Ishikawa (cell line): ENCODE data around the gene ASB7.
A peak's percentile ranks its signal among the peaks of the same experiment; 100 is the strongest.

Experiments
- CEBPB ChIP-seq: IDR thresholded peaks from 2 replicates; pipeline ENCODE4 v1.6.1; 2012
- CREB1 ChIP-seq: IDR thresholded peaks from 2 replicates; pipeline ENCODE4 v1.6.1; 2012; ENCODE audit warnings: low read depth
- EGR1 ChIP-seq: IDR thresholded peaks from 2 replicates; pipeline ENCODE4 v1.6.1; 2012
- EP300 ChIP-seq: IDR thresholded peaks from 2 replicates; pipeline ENCODE4 v1.6.1; 2012; ENCODE audit warnings: borderline replicate concordance
- FOXM1 ChIP-seq: IDR thresholded peaks from 2 replicates; pipeline ENCODE4 v1.6.1; 2012; ENCODE audit warnings: low read depth, borderline replicate concordance
- NFIC ChIP-seq: IDR thresholded peaks from 2 replicates; pipeline ENCODE4 v1.6.1; 2012
- RAD21 ChIP-seq: IDR thresholded peaks from 2 replicates; pipeline ENCODE4 v1.6.1; 2012; ENCODE audit warnings: low read depth
- TAF1 ChIP-seq: IDR thresholded peaks from 2 replicates; pipeline ENCODE4 v1.6.1; 2012; ENCODE audit warnings: low read depth, mild to moderate bottlenecking
- TCF12 ChIP-seq: IDR thresholded peaks from 2 replicates; pipeline ENCODE4 v1.6.1; 2012; ENCODE audit warnings: low read depth
- TEAD4 ChIP-seq: IDR thresholded peaks from 2 replicates; pipeline ENCODE4 v1.6.1; 2012
- YY1 ChIP-seq: IDR thresholded peaks from 2 replicates; pipeline ENCODE4 v1.6.1; 2012; ENCODE audit warnings: low read depth
- ZBTB7A ChIP-seq: IDR thresholded peaks from 2 replicates; pipeline ENCODE4 v1.6.1; 2012; ENCODE audit warnings: low read depth
- TF ChIP-seq, protein P1 (sequence below): IDR thresholded peaks from 2 replicates; pipeline ENCODE4 v1.6.1; 2012
- TF ChIP-seq, protein P2 (sequence below): IDR thresholded peaks from 2 replicates; pipeline ENCODE4 v1.6.1; 2012
- TF ChIP-seq, protein P3 (sequence below): IDR thresholded peaks from 2 replicates; pipeline ENCODE4 v1.6.1; 2012; ENCODE audit warnings: low read depth, mild to moderate bottlenecking

Gene ASB7

DNA sequence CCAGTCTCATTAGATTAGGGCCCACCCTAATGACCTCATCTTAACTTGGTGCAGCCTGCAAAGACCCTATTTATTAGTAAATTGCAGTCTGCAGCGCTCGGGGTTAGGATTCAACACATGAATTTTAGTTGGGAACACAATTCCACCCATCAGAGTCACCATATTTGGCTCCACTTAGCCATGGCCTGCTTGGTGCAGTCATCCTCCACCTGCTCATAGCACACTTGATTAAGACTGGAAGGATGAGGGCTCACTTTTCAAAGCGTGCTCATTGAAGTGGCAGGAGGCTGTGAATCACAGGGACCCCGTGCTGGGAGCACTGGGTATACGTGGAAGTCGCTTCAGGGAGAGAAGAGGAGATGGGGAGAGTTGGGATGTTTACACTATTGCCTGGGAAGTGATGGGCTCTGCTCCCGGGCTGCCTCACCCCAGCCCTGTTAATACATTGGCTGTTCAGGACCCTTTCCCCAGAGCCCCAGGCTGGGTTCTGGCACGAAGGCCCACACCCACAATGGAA is 68.2 kb downstream of the ASB7 start:
- no peak for TF ChIP-seq CEBPB
- no peak for TF ChIP-seq EGR1
- no peak for TF ChIP-seq YY1
- no peak for TF ChIP-seq RAD21
- no peak for TF ChIP-seq TCF12
- no peak for TF ChIP-seq TEAD4
- no peak for TF ChIP-seq FOXM1
- no peak for TF ChIP-seq EP300
- TF ChIP-seq CREB1, result no peak
- TF ChIP-seq, protein P1, sequence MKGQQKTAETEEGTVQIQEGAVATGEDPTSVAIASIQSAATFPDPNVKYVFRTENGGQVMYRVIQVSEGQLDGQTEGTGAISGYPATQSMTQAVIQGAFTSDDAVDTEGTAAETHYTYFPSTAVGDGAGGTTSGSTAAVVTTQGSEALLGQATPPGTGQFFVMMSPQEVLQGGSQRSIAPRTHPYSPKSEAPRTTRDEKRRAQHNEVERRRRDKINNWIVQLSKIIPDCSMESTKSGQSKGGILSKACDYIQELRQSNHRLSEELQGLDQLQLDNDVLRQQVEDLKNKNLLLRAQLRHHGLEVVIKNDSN, result no peak

DNA sequence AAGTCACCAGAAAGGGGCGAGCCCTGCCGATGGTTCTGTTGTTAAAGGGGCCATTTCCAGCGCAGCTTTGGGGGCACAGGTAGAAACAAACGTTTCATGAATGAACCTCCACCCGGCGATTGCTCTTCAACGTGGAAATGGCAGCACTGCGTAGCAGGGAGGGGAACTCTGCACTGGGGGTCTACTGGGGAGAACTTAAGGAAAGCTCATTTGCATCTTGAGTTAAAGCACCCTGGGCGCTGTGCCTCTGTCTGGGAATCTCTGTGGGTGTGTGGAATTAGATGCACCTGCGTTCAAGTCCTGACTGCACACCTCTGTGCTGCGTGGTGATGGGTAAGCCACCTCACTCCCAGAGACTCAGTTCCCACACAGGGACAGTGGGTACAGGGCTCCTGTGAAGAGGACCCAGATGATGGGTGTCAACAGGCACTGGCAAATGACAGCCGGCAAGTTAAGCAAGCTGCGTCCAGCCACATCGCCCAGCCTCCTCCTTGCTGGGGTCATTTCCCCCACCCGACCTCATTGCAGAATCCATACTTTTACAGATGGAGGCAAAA is 68.8 kb downstream of the ASB7 start:
- TF ChIP-seq ZBTB7A (no peak), EP300 (no peak), NFIC (no peak), RAD21 (no peak), FOXM1 (no peak), CEBPB (no peak), TEAD4 (no peak), YY1 (no peak), CREB1 (no peak)
- TF ChIP-seq, protein P1, result no peak
- TF ChIP-seq, protein P2, sequence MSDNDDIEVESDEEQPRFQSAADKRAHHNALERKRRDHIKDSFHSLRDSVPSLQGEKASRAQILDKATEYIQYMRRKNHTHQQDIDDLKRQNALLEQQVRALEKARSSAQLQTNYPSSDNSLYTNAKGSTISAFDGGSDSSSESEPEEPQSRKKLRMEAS, result no peak
- TF ChIP-seq, protein P3, sequence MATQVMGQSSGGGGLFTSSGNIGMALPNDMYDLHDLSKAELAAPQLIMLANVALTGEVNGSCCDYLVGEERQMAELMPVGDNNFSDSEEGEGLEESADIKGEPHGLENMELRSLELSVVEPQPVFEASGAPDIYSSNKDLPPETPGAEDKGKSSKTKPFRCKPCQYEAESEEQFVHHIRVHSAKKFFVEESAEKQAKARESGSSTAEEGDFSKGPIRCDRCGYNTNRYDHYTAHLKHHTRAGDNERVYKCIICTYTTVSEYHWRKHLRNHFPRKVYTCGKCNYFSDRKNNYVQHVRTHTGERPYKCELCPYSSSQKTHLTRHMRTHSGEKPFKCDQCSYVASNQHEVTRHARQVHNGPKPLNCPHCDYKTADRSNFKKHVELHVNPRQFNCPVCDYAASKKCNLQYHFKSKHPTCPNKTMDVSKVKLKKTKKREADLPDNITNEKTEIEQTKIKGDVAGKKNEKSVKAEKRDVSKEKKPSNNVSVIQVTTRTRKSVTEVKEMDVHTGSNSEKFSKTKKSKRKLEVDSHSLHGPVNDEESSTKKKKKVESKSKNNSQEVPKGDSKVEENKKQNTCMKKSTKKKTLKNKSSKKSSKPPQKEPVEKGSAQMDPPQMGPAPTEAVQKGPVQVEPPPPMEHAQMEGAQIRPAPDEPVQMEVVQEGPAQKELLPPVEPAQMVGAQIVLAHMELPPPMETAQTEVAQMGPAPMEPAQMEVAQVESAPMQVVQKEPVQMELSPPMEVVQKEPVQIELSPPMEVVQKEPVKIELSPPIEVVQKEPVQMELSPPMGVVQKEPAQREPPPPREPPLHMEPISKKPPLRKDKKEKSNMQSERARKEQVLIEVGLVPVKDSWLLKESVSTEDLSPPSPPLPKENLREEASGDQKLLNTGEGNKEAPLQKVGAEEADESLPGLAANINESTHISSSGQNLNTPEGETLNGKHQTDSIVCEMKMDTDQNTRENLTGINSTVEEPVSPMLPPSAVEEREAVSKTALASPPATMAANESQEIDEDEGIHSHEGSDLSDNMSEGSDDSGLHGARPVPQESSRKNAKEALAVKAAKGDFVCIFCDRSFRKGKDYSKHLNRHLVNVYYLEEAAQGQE, result no peak

DNA sequence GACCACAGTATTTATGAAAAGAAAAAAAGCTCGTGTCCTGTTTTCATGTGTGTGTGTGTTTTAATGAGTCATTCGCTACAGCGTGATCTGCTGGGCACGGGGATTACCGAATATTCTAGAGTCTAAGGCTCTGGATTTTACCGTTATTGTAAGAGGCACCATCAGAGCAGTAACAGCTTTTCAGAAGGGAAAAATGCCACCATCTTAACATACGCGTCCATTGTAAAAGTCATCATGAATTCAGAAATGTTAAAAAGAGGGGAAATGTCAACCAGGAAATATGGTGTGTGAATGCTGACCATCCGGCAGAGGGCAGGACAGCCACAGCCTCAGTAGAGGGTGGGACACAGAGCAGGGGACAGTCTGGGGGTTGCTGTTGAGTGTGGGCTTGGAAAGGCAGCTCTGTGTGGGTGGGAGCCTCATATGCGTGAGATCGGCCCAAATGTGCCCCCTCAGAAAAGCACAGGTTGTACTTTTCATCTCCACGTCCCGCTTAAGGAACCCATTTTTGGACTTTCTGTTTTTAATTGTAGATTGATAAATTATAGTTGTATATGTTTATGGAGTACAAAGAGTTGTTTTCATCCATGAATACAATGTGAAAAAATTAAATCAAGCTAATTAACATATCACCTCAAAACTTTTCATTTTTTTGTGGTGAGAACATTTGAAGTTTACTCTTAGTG is 69.6 kb downstream of the ASB7 start:
- TF ChIP-seq ZBTB7A (no peak), CEBPB (no peak), CREB1 (no peak), EP300 (no peak), RAD21 (peak; percentile 84), TCF12 (no peak), TAF1 (no peak)

DNA sequence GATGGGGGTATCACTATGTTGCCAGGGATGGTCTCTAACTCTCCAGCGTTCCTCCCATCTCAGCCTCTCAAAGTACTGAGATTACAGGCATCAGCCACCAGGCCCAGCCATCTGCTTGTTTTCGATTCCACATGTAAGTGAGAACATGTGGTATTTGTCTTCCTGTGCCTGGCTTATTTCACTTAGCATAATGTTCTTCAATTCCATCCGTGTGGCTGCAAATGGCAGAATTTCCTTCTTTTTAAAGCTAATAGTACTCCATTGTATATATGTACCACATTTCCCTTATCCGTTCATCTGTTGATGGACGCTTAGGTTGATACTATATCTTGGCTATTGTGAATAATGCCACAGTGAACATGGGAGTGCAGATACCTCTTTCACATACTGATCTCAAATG is 70.6 kb downstream of the ASB7 start:
- TF ChIP-seq NFIC (no peak), CREB1 (no peak)

DNA sequence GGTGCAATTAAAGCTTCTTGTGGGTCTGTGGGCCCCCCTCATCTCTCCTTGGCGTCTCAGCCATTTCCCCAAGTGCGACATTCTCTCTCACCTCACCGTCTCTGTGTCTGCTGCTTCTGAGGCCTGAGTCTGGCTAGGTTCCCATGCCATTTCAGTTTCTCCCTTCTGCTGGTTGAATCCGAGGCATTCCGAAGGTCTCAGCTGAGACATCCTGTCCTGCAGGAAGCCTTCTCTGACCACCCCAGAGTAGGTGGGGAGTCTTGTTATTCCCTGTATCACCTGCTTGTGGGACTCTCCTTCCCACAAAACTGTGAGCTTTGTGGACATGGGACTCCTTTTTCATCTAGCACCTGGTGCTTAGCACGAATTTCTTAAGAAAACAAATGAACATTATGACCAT is 78.3 kb downstream of the ASB7 start:
- TF ChIP-seq YY1 (no peak), TCF12 (no peak), FOXM1 (no peak), TAF1 (no peak), ZBTB7A (no peak), EGR1 (no peak), NFIC (no peak), EP300 (no peak)
- TF ChIP-seq, protein P2, result no peak
- TF ChIP-seq, protein P1, result no peak
- TF ChIP-seq, protein P3, result no peak
